Caco-2 (cell line): ENCODE results near the gene LY6G6C. TPM values are rescaled to one million over a fixed set of nuclear protein-coding genes. Genes with fewer than 3 reads are reported as not detected.
A peak's percentile ranks its signal among the peaks of the same experiment; 100 is the strongest.

Experiments used
- BruUV-seq: library from RNA; stranded (reverse); fragments of 400-500 nt; replicated peaks from 2 replicates; lab custom pipeline; 2021; lab: Mats Ljungman, UMichigan
- CTCF ChIA-PET: fragments of 300-600 bp; sonication (Branson Sonifier 250); formaldehyde crosslinking; loops from one replicate; lab custom pipeline; 2022; ENCODE audit warnings: antibody characterized with exemption; lab: Charles Lee
- POLR2A ChIA-PET: fragments of 300-600 bp; sonication (Branson Sonifier 250); formaldehyde crosslinking; loops from one replicate; lab custom pipeline; 2022; ENCODE audit warnings: antibody characterized with exemption; lab: Charles Lee
- DNase-seq, 2 experiments: peaks; one replicate each; pipeline versions ENCODE4 v3.0.0 to v3.0.0-alpha.2; 2020 to 2022
- H3K27me3 ChIP-seq: replicated peaks from 2 replicates; pipeline ENCODE4 v1.6.0; 2011; ENCODE audit warnings: low read length; ENCODE audit not compliant: control insufficient read depth, insufficient read depth
- H3K36me3 ChIP-seq: 2 replicates; pipeline ENCODE4 v1.5.1; 2011; ENCODE audit warnings: low read length; ENCODE audit not compliant: control insufficient read depth, insufficient read depth
- H3K4me1 ChIP-seq: fragments of 250-450 bp; sonication (Bioruptor Pico); 2 replicates; pipeline ENCODE4 v1.5.1; 2020; ENCODE audit warnings: mild to moderate bottlenecking
- H3K4me3 ChIP-seq: 2 replicates; pipeline ENCODE4 v1.5.1; 2011; ENCODE audit warnings: low read depth, mild to moderate bottlenecking, control low read depth, low read length
- H3K9me3 ChIP-seq: fragments of 250-450 bp; sonication (Bioruptor Pico); 2 replicates; pipeline ENCODE4 v1.5.1; 2020; ENCODE audit warnings: mild to moderate bottlenecking, moderate library complexity
- H3K27ac Mint-ChIP-seq: one replicate; pipeline ENCODE4 v1.8.0; 2022; ENCODE audit warnings: mixed read lengths; ENCODE audit not compliant: unreplicated experiment
- H3K27me3 Mint-ChIP-seq: one replicate; pipeline ENCODE4 v1.8.0; 2022; ENCODE audit warnings: mixed read lengths; ENCODE audit not compliant: insufficient read depth, unreplicated experiment
- H3K36me3 Mint-ChIP-seq: one replicate; pipeline ENCODE4 v1.8.0; 2022; ENCODE audit warnings: mild to moderate bottlenecking, mixed read lengths; ENCODE audit not compliant: insufficient read depth, unreplicated experiment
- H3K4me1 Mint-ChIP-seq: one replicate; pipeline ENCODE4 v1.8.0; 2022; ENCODE audit warnings: low read depth, mixed read lengths; ENCODE audit not compliant: unreplicated experiment
- H3K4me3 Mint-ChIP-seq: one replicate; pipeline ENCODE4 v1.8.0; 2022; ENCODE audit warnings: mild to moderate bottlenecking, moderate library complexity, mixed read lengths; ENCODE audit not compliant: unreplicated experiment
- H3K9me3 Mint-ChIP-seq: one replicate; pipeline ENCODE4 v1.8.0; 2022; ENCODE audit warnings: mixed read lengths; ENCODE audit not compliant: unreplicated experiment
- CTCF ChIP-seq, 2 experiments: fragments of 200-600 bp in 1 of 2; IDR thresholded peaks; 1 replicate in 1 of 2; 2 replicates in 1 of 2; pipeline versions ENCODE4 v1.5.1 to v1.8.0; 2011 to 2022; ENCODE audit warnings: antibody characterized with exemption in 1 of 2, control low read depth in 1 of 2, inconsistent platforms in 1 of 2, low read depth in 1 of 2, low read length in 1 of 2, mild to moderate bottlenecking in 1 of 2, moderate library complexity in 1 of 2; ENCODE audit not compliant: insufficient read depth in 1 of 2, severe bottlenecking in 1 of 2, unreplicated experiment in 1 of 2
- intact Hi-C: fragments of 100-400 bp; cut with micrococcal nuclease; formaldehyde crosslinking; loops from one replicate; pipeline ENCODE4 v1.10.0; 2022; ENCODE audit not compliant: unreplicated experiment
- total RNA-seq: library from RNA; stranded (reverse); gene quantifications from 2 replicates; pipeline ENCODE4 v1.2.3, GENCODE V29; 2022

The LY6G6C gene
- total RNA-seq, 1 experiment from 2014 or later, result 0.88 TPM

- H3K36me3 Mint-ChIP-seq, result peaks cover 31% of the 10 kb centered on the region
- ChIA-PET POLR2A (no interaction called here), CTCF (interaction anchor here (1.4 kb wide), 1 partner anchor 9 kb away, joined by 3 read pairs; no protein-coding TSS in a partner anchor)
- Histone ChIP-seq H3K36me3 (0 out of 2 replicates have a peak, but pooled peaks cover 1% of the 10 kb centered on the region), H3K9me3 (no peaks in the 10 kb centered on the region), H3K27me3 (no peaks in the 10 kb centered on the region), H3K4me3 (no peak overlapping the region), H3K4me1 (peaks cover 5% of the 10 kb centered on the region)
- no peak overlapping the region for H3K4me3 Mint-ChIP-seq
- no peaks in the 10 kb centered on the region for H3K9me3 Mint-ChIP-seq
- intact Hi-C loops, result no loop called here
- no peak overlapping the region for H3K27ac Mint-ChIP-seq
- H3K4me1 Mint-ChIP-seq, result peaks cover 10% of the 10 kb centered on the region
- H3K27me3 Mint-ChIP-seq, result no peaks in the 10 kb centered on the region
- no peak for TF ChIP-seq CTCF (IDR thresholded peaks at IDR 0.05; ENCODE audit: insufficient read depth in 1 of 2, low read depth in 1 of 2, low read length in 1 of 2, severe bottlenecking in 1 of 2, unreplicated experiment in 1 of 2)
- no TSS peak for BruUV-seq
- DNase-seq, result no peak
Observed at GRCh38 chr6:31761343-31761742, 39.8 kb upstream of the LY6G6C start.

GRCh38 chr6:31760790-31761189, 39.2 kb upstream of the LY6G6C start:
- Mint-ChIP-seq H3K27me3 (no peaks in the 10 kb centered on the region), H3K9me3 (no peaks in the 10 kb centered on the region), H3K36me3 (peaks cover 31% of the 10 kb centered on the region), H3K4me1 (peaks cover 10% of the 10 kb centered on the region), H3K27ac (no peak overlapping the region), H3K4me3 (no peak overlapping the region)
- Histone ChIP-seq H3K4me1 (peaks cover 5% of the 10 kb centered on the region), H3K36me3 (0 out of 2 replicates have a peak, but pooled peaks cover 1% of the 10 kb centered on the region), H3K4me3 (no peak overlapping the region), H3K27me3 (no peaks in the 10 kb centered on the region), H3K9me3 (no peaks in the 10 kb centered on the region)
- no TSS peak for BruUV-seq
- TF ChIP-seq CTCF (IDR thresholded peaks at IDR 0.05; ENCODE audit: insufficient read depth in 1 of 2, low read depth in 1 of 2, low read length in 1 of 2, severe bottlenecking in 1 of 2, unreplicated experiment in 1 of 2), result no peak
- DNase-seq, result no peak
- POLR2A ChIA-PET, result no interaction called here
- CTCF ChIA-PET, result interaction anchor here (1.4 kb wide), 1 partner anchor 9 kb away, joined by 3 read pairs; no protein-coding TSS in a partner anchor
- intact Hi-C loops, result no loop called here

- ChIA-PET CTCF (no interaction called here), POLR2A (interaction anchor here (1.3 kb wide), 1 partner anchor 19 kb away, joined by 10 read pairs; the partner anchor contains the start of gene MSH5)
- Histone ChIP-seq H3K9me3 (no peaks in the 10 kb centered on the region), H3K4me1 (peaks cover 2% of the 10 kb centered on the region), H3K4me3 (no peak overlapping the region), H3K27me3 (no peaks in the 10 kb centered on the region), H3K36me3 (no peaks in the 10 kb centered on the region)
- no TSS peak for BruUV-seq
- no peaks in the 10 kb centered on the region for H3K27me3 Mint-ChIP-seq
- intact Hi-C loops, result no loop called here
- no peaks in the 10 kb centered on the region for H3K9me3 Mint-ChIP-seq
- H3K36me3 Mint-ChIP-seq, result peaks cover 22% of the 10 kb centered on the region
- no peak overlapping the region for H3K4me3 Mint-ChIP-seq
- H3K27ac Mint-ChIP-seq, result peak overlapping the region; percentile 16
- no peak for TF ChIP-seq CTCF (IDR thresholded peaks at IDR 0.05; ENCODE audit: insufficient read depth in 1 of 2, low read depth in 1 of 2, low read length in 1 of 2, severe bottlenecking in 1 of 2, unreplicated experiment in 1 of 2)
- no peak for DNase-seq
- peaks cover 3% of the 10 kb centered on the region for H3K4me1 Mint-ChIP-seq
Observed at GRCh38 chr6:31758281-31758680, 36.7 kb upstream of the LY6G6C start.
